ENCODE results near the gene ZNF32. TPM values are rescaled to one million over a fixed set of nuclear protein-coding genes. Genes with fewer than 3 reads are reported as not detected.

The ZNF32 gene, protein sequence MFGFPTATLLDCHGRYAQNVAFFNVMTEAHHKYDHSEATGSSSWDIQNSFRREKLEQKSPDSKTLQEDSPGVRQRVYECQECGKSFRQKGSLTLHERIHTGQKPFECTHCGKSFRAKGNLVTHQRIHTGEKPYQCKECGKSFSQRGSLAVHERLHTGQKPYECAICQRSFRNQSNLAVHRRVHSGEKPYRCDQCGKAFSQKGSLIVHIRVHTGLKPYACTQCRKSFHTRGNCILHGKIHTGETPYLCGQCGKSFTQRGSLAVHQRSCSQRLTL
- total RNA-seq: 33.1 TPM

DNA sequence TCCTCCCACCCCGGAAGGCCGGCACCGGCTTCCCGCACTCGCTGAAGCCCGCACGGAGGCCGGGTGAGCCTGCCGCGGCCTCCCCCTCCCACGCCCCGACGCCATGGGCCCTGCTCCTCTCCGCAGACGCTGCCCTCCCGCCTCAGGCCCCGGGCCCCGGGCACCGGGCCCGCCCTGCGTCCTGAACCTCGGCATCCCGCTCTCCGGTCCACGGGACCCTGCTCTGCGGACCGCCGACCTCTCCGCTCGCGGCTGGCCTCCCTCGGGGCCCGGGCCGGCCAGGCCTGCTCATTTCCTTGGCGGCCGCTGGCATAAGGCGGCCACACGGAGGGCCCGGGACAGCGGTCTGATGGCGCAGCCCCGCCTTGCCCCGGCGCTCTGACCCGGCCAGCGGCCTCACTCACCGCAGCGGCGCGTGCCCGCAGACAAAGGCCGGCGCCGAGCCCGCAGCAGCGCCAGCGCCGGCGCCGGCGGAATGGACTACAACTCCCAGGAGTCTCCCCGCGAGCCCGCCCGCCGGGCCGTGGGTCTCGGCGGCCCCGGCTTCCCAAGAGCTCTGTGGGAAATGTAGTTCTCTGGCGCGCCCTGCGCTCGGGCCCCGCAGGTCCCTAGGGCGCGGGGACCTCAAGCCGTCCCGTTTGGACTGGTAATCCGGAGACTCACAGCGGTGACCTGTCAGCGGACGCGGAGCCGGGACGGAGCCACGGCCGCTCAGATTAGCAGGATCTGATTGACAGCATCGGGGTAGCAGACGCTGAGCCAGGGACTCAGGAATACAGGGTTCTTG is at the start of gene ZNF32:
Gene ZNF32 (minus strand): TSS at position 484 of the 787 bp plus-strand sequence. CDS start 2,748 bp downstream, outside the sequence.
- peak; percentile 83 for DNase-seq (ENCODE audit: low spot score)

DNA sequence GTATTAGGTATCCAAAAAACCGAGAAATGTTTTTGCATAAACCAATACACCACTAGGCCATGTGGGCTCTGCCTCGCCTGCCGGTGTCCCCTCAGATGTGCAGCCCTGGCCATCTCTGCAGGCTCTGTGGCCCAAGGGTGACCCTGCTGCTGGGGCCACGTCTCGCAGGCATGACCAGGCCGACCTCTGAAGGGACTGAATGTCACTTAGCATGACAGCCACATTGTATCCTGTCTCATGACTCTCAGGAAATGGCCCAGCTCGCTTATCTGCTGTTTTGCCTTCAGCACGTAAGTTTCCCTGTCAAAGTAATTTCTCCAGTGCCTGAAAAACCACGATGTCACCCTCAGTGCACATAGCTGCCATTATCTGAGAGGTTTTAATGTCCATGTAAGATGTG is 49.5 kb upstream of the ZNF32 start:
- no peak for DNase-seq (ENCODE audit: low spot score)

DNA sequence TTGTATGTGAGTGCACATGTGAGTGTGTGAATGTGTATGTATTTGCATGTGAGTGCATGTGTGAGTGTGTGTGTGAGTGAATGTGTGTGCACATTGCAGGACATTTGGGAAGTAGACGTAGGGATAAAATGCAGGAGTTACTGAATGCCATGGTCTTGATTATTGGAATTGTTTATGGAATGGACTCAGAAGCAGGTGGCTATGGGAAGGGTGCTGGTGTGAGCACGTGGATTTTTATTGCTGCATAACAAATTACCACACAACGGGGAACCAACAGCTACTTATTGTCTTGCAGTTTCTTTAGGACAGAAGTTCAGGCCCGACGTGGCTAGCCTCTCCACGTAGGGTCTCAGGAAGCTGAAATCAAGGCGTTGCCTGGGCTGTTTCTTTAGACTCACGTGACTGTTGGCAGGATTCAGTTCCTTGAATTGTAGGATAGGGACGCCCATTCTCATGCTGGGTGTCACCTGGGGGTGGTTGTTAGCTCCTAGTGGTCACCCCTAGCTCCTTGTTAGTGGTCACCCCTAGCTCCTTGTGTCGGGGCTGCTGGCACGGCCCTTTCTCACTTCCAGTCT is 48.3 kb upstream of the ZNF32 start:
- DNase-seq (ENCODE audit: low spot score): peak; percentile 23

DNA sequence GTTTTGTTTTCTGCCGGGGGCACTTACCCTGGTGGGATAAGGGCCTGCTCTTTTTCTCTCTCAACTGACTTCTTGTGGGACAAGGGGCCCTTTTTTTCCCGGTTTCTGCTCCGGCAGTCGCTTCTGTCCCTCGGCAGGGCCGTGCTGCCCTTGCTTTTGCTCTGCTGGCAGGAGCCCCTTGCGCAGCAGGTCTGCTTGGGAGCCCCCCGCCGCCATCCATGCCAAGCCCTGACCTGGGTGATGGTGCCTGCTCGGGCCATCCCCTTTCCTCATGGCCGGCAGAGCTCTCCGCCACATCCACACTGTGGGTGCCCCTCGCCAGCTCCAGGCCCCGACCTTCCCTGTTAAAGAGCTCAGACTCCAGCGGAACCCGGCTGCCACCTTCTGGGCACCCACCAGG is 47.0 kb upstream of the ZNF32 start:
- DNase-seq (ENCODE audit: low spot score): no peak

DNA sequence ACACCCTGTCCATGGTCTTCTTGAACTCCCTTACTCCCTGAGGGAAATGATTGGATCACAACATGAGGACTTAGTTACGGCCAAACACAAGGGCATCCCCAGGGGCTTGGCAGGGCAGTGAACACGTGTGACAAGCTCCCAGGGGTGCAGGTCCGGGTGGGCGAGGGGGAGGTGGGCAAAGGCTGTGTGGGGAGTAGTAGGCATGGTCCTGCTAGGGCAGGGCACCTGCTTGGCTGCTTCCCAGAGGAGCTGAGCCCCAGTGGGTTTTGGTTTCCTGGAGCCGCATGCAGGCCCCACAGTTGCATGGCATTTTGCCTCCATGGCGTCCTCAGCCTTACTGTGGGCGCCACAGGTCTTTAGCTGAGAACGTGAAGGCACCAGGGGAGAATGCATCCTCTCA is 46.6 kb upstream of the ZNF32 start:
- no peak for DNase-seq (ENCODE audit: low spot score)

DNA sequence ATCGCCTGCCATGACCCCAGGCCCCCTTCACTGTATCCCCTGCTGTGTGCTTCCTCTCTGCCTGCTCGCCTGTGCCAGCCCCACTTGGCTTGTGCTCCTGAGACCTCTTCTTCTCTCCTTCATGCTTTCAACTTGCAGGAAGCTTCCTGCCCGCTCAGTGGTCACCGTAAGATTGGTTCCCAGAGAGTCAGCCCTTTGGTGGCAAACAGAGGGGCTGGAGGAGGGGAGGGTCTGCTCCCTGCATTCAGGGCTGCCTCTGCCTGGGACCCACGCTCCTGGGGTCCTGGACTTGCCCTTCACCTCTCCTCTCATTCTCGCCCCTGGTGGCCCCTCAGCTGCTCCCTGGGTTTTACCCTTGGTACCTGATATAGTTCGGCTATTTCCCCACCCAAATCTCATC is 45.8 kb upstream of the ZNF32 start:
- DNase-seq (ENCODE audit: low spot score): no peak

DNA sequence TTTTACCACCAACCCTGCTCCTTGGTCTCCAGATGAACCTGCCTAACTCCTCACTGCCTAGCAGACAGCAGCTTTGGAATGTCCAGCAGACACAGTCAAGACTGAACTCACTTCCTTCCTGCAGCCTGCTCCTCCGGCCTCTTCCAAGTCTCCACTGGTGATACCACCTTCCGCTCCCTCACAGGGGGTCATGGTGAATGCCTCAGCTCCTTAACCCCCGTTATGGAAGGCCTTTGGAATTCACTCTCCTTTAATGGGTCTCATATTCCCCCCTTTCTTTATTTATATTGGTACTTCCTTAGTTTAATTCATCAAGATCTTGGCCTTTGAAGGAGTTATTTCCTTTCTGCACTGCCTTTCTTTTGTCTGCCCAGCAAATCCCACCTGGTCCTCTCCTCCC is 44.9 kb upstream of the ZNF32 start:
- no peak for DNase-seq (ENCODE audit: low spot score)

DNA sequence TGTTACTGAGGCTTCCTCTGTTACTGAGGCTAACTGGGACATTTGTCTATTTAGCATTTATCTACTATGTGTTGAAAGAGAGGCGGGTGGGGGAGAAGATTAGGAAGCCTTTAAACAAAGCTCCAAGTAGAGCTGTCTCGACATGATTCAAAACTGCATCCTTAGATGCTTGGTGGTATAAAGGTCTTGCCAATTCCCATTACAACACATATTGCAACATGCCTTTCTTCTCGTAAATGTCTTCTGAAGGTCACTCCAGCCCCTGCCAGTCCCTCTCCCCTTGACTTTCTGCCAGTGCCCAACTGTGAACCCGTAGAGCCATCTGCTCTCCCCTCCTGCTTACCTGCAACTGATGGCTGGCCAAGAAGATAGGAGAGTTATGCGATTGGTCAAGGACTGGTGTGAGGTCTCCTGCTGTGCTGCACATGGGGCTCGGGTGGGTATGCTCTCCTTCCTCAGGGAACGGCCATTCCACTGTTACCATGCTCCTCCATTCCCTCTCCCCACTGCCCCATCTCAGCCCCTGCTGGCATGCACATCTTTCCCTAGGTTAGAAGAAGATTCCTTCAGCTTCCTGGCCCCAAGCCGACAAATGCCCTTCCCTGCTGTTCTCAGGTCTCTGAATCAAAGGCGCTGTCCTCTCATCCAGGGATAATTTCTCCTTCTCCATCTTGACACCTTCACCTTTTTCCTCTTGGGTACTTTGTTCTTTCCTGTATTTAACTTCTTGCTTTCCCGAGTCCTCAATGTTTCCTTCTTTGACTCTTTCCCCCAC is 43.6 kb upstream of the ZNF32 start:
- no peak for DNase-seq (ENCODE audit: low spot score)

DNA sequence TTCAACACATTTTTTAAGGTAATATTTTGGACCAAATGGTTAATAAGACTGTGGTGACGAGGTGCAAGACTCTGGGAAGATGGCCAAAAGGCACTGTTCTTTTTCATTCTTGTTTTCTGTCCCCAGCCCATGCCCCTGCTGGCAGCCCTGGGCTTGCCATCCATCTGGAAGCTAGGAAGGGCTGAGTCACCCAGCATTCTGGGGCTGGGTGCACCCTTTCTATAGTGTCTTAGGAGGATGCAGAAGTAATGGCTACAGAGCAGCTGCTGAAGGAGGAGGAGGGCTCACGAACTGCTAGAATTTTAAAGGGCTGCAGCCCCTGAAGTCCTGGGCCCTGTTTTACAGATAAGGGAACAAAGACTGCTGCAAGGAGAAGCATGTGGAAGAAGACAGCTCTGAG is 42.8 kb upstream of the ZNF32 start:
- DNase-seq (ENCODE audit: low spot score): no peak

DNA sequence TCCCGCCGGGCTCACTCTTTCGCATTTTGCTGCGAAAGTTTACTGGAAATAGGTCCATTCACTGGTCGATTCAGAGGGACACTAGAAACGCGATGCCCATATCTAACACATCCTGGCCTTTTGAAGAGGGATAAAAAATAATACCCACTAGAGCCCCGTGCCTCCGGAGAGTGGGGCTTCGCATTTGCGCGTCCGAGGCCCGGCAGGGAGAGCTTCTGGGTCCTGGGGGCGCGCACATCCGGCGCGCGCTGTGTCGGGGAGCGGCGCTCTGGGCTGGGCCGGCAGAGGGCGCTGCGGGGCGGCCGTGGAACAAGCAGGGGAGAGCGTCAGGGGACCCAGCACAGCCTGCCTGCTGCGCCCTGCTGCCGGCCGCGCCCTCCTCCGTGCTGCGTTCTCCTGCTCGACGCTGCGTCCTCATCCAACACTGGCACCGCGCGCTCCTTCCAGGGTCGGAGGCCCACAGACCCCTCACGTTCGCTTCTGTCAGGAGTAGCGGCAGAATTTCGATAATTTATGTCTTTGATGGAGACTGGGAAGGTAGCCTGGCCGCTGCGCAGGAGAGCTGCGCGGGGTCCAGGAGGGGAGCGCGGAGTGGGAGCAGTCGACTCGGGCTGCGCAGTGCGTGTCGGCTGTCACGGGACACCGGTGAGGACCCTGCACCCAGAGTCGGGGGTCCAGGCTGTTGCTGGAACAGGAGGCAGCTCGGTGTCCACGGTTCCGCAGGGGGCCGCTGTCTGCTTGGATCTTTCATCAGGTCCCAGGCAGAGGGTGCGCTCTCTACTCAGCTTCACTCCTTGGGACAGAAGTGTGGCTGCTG is 41.5 kb upstream of the ZNF32 start:
- peak; percentile 93 for DNase-seq (ENCODE audit: low spot score)

DNA sequence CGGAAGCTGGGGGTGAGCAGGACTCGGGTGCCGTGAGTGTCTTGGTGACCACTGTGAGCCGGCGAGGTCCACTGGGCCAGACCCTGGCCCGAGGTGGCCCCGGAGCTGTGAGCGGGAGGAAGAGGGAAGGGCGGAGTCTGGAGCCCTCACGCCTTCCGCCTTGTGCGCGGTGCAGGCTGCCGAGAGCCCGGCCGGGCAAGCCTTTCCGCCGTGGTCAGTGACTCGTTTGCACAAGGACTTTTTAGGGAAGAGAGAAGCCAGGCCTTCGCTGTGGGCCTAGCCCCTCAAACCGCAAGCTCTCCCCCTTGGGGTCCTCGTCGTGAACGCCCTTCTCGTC is 40.9 kb upstream of the ZNF32 start:
- DNase-seq (ENCODE audit: low spot score): peak; percentile 74

DNA sequence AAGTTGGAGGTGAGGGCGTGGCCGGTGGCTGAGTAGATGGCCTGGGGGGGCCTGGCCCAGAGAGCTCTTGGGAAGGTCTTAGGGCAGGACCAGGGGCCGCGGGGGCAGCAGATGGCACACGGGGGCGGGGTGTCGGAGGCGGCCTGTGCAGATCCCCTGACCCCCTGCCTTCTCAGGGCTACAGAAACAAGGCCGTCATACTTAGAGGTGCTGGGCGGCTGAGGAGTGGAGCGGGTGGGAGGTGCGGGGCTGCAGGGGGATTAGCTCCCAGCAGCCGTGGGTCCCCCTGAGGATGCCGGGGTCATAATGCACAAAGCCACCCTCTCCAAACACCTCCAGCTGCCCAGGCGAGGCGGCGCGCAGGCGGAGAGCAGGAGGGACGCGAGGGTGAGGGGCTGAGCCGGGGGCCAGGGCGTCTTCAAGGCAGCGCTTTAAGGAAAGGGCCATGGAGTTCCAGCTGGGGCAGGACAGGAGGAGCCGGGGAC is 40.4 kb upstream of the ZNF32 start:
- no peak for DNase-seq (ENCODE audit: low spot score)

DNA sequence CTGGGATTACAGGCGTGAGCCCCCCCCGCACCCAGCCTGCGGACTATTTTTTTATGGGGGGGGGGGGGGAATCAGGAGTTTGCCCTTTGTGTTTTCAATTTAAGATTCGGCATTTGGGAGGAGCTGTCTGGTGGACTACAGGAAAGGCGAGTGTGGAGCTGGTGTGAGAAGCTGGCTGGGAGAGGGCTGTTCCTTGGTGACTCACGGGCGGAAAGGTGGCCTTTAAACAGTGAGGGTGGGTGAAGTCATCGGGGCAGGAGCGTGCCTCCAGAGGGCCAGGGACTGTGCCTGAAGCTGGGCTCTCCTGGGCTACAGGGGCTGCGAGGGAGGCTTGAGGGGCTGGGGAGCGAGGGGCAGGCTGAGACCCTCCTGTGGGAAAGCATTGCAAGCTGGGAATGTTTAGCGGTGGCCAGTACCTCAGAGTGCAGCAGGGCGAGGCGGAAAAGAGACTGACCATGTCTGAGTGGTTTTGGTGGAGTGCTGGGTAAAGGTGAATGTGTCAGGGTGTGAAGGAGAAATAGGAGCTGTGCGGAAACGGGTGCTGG is 39.7 kb upstream of the ZNF32 start:
- DNase-seq (ENCODE audit: low spot score): no peak

DNA sequence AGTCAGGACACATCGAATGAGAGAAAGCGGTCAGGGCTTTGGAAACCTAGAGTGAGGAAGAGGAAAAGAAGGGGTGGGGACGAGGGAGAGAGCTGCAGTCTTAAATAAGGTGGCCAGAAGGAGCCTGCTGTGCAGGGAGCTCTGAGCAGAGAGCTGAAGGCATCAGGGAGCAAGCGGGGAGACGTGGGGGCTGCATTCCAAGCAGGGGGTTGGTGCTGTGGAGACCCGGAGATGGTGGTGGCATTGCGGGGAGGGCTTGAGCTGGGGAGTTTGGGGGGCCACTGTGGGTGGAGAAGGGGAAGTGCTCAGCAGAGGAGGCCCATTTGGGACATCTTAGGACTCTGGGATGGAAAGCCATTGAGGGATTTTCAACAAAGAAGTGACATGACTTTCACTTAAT is 38.7 kb upstream of the ZNF32 start:
- DNase-seq (ENCODE audit: low spot score): no peak

DNA sequence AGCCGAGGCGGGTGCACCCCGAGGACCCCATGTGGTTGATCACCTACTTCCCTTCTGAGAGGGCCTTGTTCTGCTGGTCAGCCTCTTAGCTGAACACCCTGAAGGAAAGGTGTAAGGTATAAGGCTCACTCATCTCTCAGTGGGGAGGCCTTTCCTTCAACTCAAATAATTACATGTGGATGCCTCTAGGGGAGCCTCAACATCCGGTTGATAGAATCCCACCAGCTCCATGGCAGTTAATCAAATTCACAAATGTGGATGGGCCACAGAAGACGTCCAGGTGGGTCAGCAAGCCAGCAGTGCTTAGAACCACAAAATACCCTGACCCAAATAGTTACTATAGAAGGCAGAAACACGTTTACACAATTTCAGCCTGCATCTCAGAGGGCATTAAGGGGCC is 37.7 kb upstream of the ZNF32 start:
- DNase-seq (ENCODE audit: low spot score): no peak

DNA sequence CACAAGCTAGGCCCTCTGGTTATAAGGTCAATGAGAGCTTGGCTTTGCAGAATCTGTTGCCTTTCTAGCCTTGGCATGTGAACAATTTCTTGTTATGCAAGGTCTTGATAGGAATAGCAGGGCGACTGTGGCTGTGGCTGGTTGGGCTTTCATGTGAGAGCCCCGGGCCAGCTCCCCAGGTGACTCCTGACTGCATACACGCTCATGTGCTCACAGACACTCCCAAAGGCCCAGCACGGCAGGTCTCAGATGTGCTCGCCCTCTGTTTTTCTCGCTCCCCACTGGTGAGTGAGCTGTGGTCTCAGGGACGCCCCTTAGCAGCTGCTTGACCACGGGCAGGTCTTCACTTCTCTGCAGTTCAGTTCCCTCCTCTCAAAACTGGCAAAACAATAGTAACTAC is 37.1 kb upstream of the ZNF32 start:
- no peak for DNase-seq (ENCODE audit: low spot score)

DNA sequence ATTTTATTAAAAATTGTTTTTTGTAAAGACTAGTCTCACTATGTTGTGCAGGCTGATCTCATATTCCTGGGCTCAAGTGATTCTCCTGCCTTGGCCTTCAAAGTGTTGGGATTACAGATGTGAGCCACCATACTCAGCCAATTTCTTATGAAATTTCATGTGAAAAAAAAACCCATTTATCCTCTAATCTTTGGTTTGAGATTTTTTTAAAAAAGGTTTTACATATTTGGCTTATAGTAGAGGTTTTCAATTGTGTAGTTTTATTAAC is 35.5 kb upstream of the ZNF32 start:
- no peak for DNase-seq (ENCODE audit: low spot score)

DNA sequence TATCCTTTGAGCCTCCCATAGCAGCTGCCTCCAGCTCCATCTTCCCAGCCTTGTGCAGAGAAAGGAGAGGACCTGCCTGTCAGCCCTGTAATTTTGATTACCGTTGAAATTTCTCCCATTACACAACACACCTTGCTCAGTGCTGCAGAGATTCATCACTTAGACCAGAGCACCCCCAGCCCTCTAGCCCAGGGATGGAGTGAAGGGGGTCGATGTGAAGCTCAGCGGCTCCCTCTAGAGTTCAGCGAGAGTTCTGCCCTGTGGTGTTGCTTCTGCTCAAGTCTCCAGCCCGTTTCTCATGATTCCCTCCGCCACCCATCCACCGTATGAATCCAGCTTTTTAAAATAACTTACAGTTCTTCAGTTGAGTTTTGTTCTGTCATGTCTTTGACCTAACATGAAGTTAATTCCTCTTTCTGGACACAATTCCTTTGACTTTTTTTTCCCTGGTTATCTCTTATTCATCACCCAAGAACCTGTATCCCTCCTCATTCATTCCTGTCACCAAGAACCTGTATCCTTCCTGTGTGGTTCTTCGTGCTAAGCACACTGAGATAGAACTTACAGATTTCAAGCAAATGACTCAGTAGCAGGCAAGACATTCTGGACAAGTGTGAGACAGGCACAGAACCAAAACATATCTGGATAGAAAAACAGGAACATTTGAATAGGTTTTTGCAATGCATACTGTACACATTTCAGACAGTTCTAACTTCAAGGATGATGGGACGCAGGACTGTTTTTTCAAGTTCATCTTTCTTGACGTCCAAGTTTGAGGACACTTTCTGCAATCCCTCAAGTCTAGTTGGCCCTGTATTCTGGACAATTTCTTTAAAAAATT is 35.0 kb upstream of the ZNF32 start:
- no peak for DNase-seq (ENCODE audit: low spot score)

DNA sequence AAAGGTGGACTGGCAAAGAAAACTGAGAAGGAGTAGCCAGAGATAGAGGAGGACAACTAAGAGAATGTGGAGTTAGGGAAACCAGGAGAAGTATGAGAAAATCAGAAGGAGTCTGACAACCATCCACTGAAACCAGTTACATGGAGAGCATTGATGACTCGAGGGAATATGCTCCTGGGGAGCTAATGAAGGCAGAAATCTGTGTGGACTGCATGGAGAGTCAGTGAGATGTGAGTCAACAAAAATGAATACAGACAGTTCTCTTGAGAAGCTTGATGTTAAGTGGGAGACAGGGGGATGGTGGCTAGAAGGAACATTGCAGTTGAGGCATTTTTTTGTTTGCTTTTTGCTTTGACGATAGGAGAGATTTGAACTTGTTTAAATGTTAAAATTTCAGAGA is 34.3 kb upstream of the ZNF32 start:
- DNase-seq (ENCODE audit: low spot score): no peak

DNA sequence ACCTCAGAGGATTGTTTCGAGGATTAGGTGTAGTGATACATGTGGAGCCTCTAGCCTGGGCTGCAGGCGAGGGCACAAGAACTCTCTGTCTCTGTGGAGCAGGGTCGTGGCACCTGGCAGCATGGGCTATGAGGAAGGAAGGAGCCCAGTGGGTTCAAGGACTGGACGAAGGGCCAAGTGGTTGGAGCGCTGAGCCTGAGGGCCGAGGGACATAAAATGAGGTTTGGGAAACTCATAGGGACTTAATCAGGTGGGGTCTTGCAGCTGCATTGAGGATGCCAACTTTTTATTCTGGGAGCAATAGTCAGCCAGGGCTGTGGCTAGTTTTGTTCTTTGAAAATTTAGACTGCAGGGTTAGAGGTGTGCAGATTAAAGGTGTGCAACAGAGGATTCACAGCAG is 33.0 kb upstream of the ZNF32 start:
- DNase-seq (ENCODE audit: low spot score): no peak

DNA sequence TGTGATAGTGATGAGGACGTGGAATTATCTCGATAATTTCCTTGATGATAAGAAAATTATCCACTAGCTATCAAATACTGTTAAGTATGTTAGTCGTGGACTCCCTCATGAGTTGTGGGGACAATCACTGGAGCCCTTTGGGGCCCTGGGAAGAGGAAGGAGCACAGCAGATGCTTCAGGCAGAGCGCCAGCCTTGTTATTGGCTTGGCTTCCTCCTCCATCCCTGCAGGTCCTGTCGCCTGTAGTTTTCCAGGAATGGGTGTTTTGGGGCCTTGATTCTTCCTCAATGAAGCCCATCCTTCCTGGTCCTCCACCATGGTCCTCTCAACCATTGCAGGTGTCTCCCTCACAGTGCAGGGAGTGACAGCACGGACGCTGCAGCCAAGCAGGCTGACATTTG is 32.5 kb upstream of the ZNF32 start:
- no peak for DNase-seq (ENCODE audit: low spot score)
